Stimulated activated effector memory CD8-positive, alpha-beta T cell treated with anti-CD3 and anti-CD28 coated beads, Interleukin-12 subunit alpha, Interleukin-12 subunit beta, amount 100 ng/mL, for 72 hours (primary cell): ENCODE data around the gene TNS3.

Experiments used
- ATAC-seq: fragments of 150-1000 bp; cut with Tn5 transposase; 2 replicates; pipeline ENCODE4 v1.10.0; 2021
- DNase-seq, 2 donors: peaks; one replicate each; pipeline ENCODE4 v3.0.0; 2021 to 2022; ENCODE audit warnings: low spot score in 2 of 2
- H3K27ac Mint-ChIP-seq: one replicate; pipeline ENCODE4 v1.8.0; 2022; ENCODE audit warnings: mild to moderate bottlenecking, mixed read lengths
- H3K36me3 Mint-ChIP-seq: one replicate; pipeline ENCODE4 v1.8.0; 2022; ENCODE audit warnings: mild to moderate bottlenecking, mixed read lengths
- H3K4me1 Mint-ChIP-seq: one replicate; pipeline ENCODE4 v1.8.0; 2022; ENCODE audit warnings: mixed read lengths
- H3K4me3 Mint-ChIP-seq: one replicate; pipeline ENCODE4 v1.8.0; 2022; ENCODE audit warnings: mild to moderate bottlenecking, mixed read lengths
- H3K9me3 Mint-ChIP-seq: one replicate; pipeline ENCODE4 v1.8.0; 2022; ENCODE audit warnings: mixed read lengths

TNS3 gene

GRCh38 chr7:47492716-47493325 is 89.1 kb downstream of the TNS3 start:
- no peaks in the 10 kb centered on the region for H3K9me3 Mint-ChIP-seq
- no peak for DNase-seq
- H3K4me1 Mint-ChIP-seq: no peaks in the 10 kb centered on the region
- no peak overlapping the region for H3K27ac Mint-ChIP-seq
- no peak for ATAC-seq
- H3K4me3 Mint-ChIP-seq: no peak overlapping the region
- H3K36me3 Mint-ChIP-seq: no peaks in the 10 kb centered on the region

GRCh38 chr7:47490501-47491265 is 91.2 kb downstream of the TNS3 start:
- DNase-seq: no peak
- Mint-ChIP-seq H3K27ac (no peak overlapping the region), H3K4me3 (no peak overlapping the region), H3K9me3 (peaks cover 3% of the 10 kb centered on the region), H3K4me1 (no peaks in the 10 kb centered on the region), H3K36me3 (no peaks in the 10 kb centered on the region)
- no peak for ATAC-seq

- H3K4me3 Mint-ChIP-seq: no peak overlapping the region
- no peaks in the 10 kb centered on the region for H3K36me3 Mint-ChIP-seq
- no peak for DNase-seq
- ATAC-seq: no peak
- H3K9me3 Mint-ChIP-seq: peaks cover 3% of the 10 kb centered on the region
- H3K27ac Mint-ChIP-seq: no peak overlapping the region
- no peaks in the 10 kb centered on the region for H3K4me1 Mint-ChIP-seq
Observed at GRCh38 chr7:47489624-47490023, 92.3 kb downstream of the TNS3 start.

- DNase-seq (no peak), ATAC-seq (no peak)
- no peak overlapping the region for H3K4me3 Mint-ChIP-seq
- peaks cover 3% of the 10 kb centered on the region for H3K9me3 Mint-ChIP-seq
- H3K4me1 Mint-ChIP-seq: no peaks in the 10 kb centered on the region
- no peaks in the 10 kb centered on the region for H3K36me3 Mint-ChIP-seq
- no peak overlapping the region for H3K27ac Mint-ChIP-seq
Observed at GRCh38 chr7:47488969-47489342, 93.0 kb downstream of the TNS3 start.

- Mint-ChIP-seq H3K27ac (no peak overlapping the region), H3K4me1 (no peaks in the 10 kb centered on the region), H3K9me3 (peaks cover 3% of the 10 kb centered on the region), H3K36me3 (no peaks in the 10 kb centered on the region), H3K4me3 (no peak overlapping the region)
- ATAC-seq (no peak), DNase-seq (no peak)
Observed at GRCh38 chr7:47488201-47488968, 93.5 kb downstream of the TNS3 start.

GRCh38 chr7:47485640-47486435 is 96.1 kb downstream of the TNS3 start:
- ATAC-seq (no peak), DNase-seq (no peak)
- no peaks in the 10 kb centered on the region for H3K36me3 Mint-ChIP-seq
- H3K4me1 Mint-ChIP-seq: no peaks in the 10 kb centered on the region
- no peak overlapping the region for H3K4me3 Mint-ChIP-seq
- no peak overlapping the region for H3K27ac Mint-ChIP-seq
- H3K9me3 Mint-ChIP-seq: peaks cover 6% of the 10 kb centered on the region

- no peak for ATAC-seq
- Mint-ChIP-seq H3K27ac (no peak overlapping the region), H3K4me1 (no peaks in the 10 kb centered on the region)
Observed at GRCh38 chr7:47484923-47485639, 96.8 kb downstream of the TNS3 start.

GRCh38 chr7:47484457-47484856 is 97.5 kb downstream of the TNS3 start:
- no peaks in the 10 kb centered on the region for H3K4me1 Mint-ChIP-seq
- no peaks in the 10 kb centered on the region for H3K36me3 Mint-ChIP-seq
- ATAC-seq: no peak
- no peak for DNase-seq
- no peak overlapping the region for H3K4me3 Mint-ChIP-seq
- H3K9me3 Mint-ChIP-seq: peaks cover 6% of the 10 kb centered on the region
- H3K27ac Mint-ChIP-seq: no peak overlapping the region

More at GRCh38 chr7:47484923-47485639, 96.8 kb downstream of the TNS3 start:
- H3K9me3 Mint-ChIP-seq: peaks cover 6% of the 10 kb centered on the region
- H3K4me3 Mint-ChIP-seq: no peak overlapping the region
- DNase-seq: no peak
- H3K36me3 Mint-ChIP-seq: no peaks in the 10 kb centered on the region

- Mint-ChIP-seq H3K27ac (no peak overlapping the region), H3K4me1 (no peaks in the 10 kb centered on the region)
- ATAC-seq: no peak
Observed at GRCh38 chr7:47483604-47484273, 98.2 kb downstream of the TNS3 start.

GRCh38 chr7:47482013-47482875 is 99.7 kb downstream of the TNS3 start:
- H3K4me3 Mint-ChIP-seq: no peak overlapping the region
- DNase-seq (no peak), ATAC-seq (peak; percentile 63)
- H3K27ac Mint-ChIP-seq: no peak overlapping the region
- peaks cover 8% of the 10 kb centered on the region for H3K9me3 Mint-ChIP-seq
- H3K4me1 Mint-ChIP-seq: no peaks in the 10 kb centered on the region
- no peaks in the 10 kb centered on the region for H3K36me3 Mint-ChIP-seq

More at GRCh38 chr7:47483604-47484273, 98.2 kb downstream of the TNS3 start:
- Mint-ChIP-seq H3K9me3 (peaks cover 6% of the 10 kb centered on the region), H3K4me3 (no peak overlapping the region), H3K36me3 (no peaks in the 10 kb centered on the region)
- DNase-seq: no peak

- Mint-ChIP-seq H3K9me3 (peaks cover 8% of the 10 kb centered on the region), H3K4me3 (no peak overlapping the region), H3K27ac (no peak overlapping the region), H3K4me1 (no peaks in the 10 kb centered on the region), H3K36me3 (no peaks in the 10 kb centered on the region)
- ATAC-seq: no peak
- no peak for DNase-seq
Observed at GRCh38 chr7:47481541-47482012, 100.3 kb downstream of the TNS3 start.

- H3K4me1 Mint-ChIP-seq: no peaks in the 10 kb centered on the region
- DNase-seq (no peak), ATAC-seq (no peak)
- no peak overlapping the region for H3K27ac Mint-ChIP-seq
- H3K9me3 Mint-ChIP-seq: peaks cover 5% of the 10 kb centered on the region
- H3K4me3 Mint-ChIP-seq: no peak overlapping the region
- H3K36me3 Mint-ChIP-seq: no peaks in the 10 kb centered on the region
Observed at GRCh38 chr7:47480576-47481538, 101.1 kb downstream of the TNS3 start.
